ENCODE results near the gene PIAS4. TPM values are rescaled to one million over a fixed set of nuclear protein-coding genes. Genes with fewer than 3 reads are reported as not detected.
"Not testable (repeated sequence)": the region's sequence is repeated elsewhere in the genome, so short reads cannot be mapped to it uniquely, and the experiment has no call there.

Gene PIAS4
- total RNA-seq, 4 donors from 2014 or later = 10.6 to 21.6 (median 11.2) TPM

DNA sequence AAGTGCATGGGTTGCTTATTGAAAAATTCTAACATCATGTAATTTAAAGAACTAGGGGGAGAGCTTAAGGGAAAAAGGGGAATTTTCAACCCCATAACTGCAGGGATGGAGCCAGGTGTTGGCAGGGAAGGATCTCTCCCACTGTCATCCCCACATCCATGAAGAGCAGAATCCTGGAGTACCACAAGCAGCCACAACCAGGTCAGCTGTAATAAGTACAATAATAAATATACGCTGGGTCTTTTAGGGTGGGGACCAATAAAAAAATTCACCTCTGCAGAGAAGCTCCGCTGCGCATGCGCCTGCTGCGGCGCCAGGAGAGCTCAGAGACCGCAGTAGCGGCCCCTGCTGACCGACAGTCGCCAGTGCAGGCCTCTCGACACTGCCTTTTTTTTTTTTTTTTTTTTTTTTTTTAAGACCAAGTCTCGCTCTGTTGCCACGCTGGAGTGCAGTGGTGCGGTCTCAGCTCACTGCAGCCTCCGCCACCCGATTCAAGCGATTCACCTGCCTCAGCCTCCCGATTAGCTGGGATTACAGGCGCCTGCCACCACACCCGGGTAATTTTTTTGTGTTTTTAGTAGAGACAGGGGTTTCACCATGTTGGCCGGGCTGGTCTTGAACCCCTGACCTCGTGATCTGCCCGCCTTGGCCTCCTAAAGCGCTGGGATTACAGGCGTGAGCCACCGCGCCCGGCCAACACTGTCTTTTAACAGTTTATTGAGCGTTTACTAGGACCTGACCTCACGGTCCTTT, 19.7 kb upstream of the PIAS4 start:
- TF ChIP-seq, protein P1, sequence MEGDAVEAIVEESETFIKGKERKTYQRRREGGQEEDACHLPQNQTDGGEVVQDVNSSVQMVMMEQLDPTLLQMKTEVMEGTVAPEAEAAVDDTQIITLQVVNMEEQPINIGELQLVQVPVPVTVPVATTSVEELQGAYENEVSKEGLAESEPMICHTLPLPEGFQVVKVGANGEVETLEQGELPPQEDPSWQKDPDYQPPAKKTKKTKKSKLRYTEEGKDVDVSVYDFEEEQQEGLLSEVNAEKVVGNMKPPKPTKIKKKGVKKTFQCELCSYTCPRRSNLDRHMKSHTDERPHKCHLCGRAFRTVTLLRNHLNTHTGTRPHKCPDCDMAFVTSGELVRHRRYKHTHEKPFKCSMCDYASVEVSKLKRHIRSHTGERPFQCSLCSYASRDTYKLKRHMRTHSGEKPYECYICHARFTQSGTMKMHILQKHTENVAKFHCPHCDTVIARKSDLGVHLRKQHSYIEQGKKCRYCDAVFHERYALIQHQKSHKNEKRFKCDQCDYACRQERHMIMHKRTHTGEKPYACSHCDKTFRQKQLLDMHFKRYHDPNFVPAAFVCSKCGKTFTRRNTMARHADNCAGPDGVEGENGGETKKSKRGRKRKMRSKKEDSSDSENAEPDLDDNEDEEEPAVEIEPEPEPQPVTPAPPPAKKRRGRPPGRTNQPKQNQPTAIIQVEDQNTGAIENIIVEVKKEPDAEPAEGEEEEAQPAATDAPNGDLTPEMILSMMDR (IDR thresholded peaks at IDR 0.05) = peak in 1 of 3 donors; percentile 60
- ATAC-seq (ENCODE audit: low FRiP score) = no peak
- peak; percentile 77 for DNase-seq (ENCODE audit: low spot score)

DNA sequence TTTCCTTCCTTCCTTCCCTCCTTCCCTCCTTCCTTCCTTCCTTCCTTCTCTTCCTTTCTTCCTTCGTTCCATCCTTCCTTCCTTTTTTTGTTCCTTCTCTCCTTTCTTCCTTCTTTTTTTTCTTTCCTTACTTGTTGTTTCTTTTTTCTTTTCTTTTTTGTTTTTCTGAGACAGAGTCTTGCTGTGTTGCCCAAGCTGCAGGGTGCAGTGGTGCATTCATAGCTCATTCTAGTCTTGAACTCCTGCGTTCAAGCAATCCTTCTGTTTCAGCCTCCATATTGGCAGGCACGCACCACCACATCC, 16.8 kb upstream of the PIAS4 start:
- no peak for DNase-seq (ENCODE audit: low spot score)
- no peak for ATAC-seq (ENCODE audit: low FRiP score)
- TF ChIP-seq, protein P1 (IDR thresholded peaks at IDR 0.05) = no peak

DNA sequence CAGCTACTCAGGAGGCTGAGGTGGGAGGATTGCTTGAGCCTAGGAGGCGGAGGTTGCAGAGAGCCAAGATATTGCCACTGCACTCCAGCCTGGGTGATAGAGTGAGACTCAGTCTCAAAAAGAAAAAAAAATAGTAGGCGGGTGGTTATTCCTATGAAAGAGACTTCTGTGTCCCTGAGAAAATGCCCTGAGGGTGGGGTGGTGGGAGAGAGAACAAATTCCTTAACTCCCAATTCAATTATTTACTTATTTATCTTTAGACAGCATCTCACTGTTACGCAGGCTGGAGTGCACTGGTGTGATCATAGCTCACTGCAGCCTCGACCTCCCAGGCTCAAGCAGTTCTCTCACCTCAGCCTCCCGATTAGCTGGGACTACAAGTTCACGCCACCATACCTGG, 11.9 kb upstream of the PIAS4 start:
- TF ChIP-seq, protein P1 (IDR thresholded peaks at IDR 0.05) = no peak
- ATAC-seq (ENCODE audit: low FRiP score) = no peak
- no peak for DNase-seq (ENCODE audit: low spot score)

DNA sequence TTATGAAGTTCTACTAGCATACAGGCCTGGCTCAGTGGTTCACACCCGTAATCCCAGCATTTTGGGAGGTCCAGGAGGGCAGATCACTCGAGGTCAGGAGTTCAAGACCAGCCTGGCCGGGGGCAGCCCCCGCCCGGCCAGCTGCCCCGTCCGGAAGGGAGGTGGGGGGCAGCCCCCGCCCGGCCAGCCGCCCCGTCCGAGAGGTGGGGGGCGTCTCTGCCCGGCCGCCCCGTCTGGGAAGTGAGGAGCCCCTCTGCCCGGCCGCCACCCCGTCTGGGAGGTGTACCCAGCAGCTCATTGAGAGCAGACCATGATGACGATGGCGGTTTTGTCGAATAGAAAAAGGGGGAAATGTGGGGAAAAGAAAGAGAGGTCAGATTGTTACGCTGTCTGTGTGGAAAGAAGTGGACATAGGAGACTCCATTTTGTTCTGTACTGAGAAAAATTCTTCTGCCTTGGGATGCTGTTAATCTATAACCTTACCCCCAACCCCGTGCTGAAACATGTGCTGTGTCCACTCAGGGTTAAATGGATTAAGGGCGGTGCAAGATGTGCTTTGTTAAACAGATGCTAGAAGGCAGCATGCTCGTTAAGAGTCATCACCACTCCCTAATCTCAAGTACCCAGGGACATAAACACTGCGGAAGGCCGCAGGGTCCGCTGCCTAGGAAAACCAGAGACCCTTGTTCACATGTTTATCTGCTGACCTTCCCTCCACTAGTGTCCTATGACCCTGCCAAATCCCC, 8.7 kb upstream of the PIAS4 start:
- DNase-seq (ENCODE audit: low spot score); ATAC-seq (ENCODE audit: low FRiP score): not testable (repeated sequence)

DNA sequence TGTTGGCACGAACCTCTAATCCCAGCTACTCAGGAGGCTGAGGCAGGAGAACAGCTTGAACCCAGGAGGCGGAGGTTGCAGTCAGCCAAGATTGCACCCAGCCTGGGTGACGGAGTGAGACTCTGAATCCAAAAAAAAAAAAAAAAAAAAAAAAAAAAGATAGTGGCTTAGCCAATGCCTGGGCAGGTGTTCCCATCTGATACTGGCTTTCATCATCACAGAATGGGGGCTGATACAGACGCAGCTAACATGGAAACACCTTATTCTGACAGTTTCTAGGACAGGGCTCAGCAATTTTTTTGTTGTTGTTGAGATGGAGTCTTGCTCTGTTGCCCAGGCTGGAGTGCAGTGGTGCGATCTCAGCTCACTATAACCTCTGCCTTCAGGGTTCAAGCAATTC, 6.7 kb upstream of the PIAS4 start:
- not testable (repeated sequence) for ATAC-seq (ENCODE audit: low FRiP score); DNase-seq (ENCODE audit: low spot score)

DNA sequence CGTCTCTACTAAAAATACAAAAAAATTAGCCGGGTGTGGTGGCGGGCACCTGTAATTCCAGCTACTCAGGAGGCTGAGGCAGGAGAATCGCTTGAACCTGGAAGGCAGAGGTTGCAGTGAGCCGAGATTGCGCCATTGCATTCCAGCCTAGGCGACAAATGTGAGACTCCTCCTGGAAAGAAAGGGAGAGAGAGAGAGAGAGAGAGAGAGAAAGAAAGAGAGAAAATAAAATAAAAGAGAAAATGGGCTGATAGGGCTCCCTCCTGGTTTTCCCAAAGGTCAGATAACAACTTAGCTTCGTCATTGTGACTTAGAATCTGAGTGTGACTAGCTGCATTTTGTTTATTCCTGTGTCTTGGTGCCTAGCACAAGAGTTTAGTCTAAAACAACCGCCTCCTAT, 2.1 kb upstream of the PIAS4 start:
- ATAC-seq (ENCODE audit: low FRiP score) = not testable (repeated sequence)

DNA sequence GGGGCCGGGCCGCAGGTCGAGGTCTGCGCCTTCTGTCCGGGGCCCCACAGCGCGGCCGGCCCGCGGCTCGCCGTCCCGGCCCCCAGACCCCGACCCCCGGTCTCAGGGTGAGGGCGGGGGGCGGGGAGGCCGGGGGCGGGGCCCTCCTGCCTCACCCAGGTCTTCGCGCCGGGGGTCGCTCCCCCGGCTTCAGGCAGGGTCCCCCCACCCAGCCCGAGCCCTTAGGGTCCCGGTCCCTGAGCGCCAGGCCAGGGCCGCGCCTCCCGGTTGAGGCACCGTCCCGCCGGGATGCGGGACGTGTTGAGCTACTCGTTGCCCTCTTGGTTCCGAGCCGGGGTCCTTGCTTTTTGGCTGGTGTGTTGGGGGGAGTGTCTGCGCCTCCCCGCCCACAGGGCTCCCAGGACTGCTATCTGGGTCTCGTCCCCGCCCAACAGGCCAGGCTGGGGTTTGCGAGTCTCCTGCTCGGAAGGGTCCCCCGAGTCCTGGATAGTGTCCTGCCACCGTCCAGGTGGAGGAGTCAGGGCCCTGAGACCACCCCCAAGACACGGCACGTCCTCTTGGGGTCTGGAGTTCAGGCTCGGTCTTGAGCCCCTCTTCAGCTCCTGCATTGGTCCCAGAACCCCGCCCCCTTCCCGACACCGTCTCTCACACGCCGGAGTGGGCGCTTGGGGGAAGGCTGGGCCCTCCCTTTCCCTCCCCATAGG, 452 bp downstream of the PIAS4 start:
- DNase-seq (ENCODE audit: low spot score) (no peak), ATAC-seq (ENCODE audit: low FRiP score) (no peak)
- TF ChIP-seq, protein P1 (IDR thresholded peaks at IDR 0.05) = no peak

More for the DNA sequence above, 2.1 kb upstream of the PIAS4 start:
- not testable (repeated sequence) for DNase-seq (ENCODE audit: low spot score)

DNA sequence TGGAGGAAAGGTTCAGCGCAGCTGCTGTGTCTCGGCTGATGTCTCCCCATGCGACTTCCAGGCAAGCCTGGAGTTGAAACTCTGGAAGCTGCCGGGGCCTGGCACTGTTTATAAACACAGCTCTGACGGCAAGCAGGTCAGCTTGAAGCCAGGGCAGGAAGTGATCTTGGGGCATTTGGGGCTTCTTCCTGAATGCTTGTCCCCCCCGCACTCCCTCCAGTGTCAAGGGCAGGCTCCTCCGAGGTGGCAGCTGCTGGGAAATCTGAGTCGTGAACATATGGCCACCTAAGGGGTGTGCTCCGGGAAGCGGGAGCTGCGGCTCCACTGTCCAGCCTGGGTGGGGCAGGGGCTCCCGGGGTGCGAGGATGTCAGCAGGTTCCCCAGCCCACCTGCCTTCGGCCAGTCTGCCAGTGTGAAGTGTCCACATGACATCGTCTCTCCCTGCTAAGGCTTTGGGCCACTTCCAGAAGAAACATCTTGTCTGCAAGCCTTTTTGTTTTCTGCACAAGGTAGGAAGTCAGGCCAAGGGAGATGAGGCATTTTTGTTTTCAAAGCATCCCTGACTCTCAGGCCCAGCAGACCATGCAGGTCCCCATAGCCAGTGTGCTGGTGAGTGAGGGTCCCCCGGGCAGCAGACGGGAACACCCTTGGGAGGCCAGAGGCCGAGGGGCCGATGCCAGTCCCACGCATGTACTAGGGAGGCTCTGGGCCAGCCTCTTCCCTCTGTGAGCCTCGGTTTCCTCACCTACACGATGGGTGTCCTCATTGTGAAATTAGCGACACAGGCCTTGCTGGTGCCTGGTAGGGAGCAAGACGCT, 2.7 kb downstream of the PIAS4 start:
- DNase-seq (ENCODE audit: low spot score) = no peak
- TF ChIP-seq, protein P1 (IDR thresholded peaks at IDR 0.05) = no peak
- no peak for ATAC-seq (ENCODE audit: low FRiP score)
